ENCODE data around the gene LRRK2. TPM values are rescaled to one million over a fixed set of nuclear protein-coding genes. Genes with fewer than 3 reads are reported as not detected.

LRRK2 gene
- 10 to 100 TPM in 4 of 6 donors, 1 to 10 TPM in 2; 5.4 to 12.8 (median 10.7) TPM for polyA plus RNA-seq (ENCODE audit: low read depth in 6 of 6)

DNA sequence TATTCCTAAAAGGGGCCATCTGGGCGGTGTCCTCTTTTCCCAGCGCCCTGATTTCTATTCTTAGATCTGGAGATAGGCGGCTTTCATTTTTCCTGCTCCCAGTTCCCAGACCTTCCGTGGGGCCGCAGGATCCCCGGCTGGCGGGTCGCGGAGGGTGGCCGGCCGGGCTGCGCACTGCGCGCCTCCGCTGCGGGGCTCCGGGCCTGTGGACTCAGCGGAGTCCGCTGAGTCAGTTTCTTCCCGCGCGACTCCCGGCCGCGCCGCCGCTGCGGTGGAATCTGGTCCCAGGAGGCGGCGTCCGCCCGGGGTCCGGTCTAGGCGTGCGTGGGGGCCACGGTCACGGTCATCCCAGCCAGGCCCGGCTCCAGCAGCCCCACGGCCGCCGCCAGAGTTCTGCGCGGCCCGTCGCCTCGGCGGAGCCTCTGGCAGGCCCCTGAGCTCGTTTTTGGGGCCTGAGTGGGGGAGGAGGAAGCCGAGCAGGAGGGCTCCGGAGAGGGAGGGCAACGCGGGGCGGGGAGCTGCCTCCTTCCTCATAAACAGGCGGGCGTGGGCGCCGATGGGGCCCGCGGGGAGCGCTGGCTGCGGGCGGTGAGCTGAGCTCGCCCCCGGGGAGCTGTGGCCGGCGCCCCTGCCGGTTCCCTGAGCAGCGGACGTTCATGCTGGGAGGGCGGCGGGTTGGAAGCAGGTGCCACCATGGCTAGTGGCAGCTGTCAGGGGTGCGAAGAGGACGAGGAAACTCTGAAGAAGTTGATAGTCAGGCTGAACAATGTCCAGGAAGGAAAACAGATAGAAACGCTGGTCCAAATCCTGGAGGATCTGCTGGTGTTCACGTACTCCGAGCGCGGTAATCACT, at the start of gene LRRK2:
LRRK2 (plus strand) TSS at position 559 of the 853 bp plus-strand sequence; CDS start at position 694, 135 bp downstream.
- ATAC-seq (ENCODE audit: low read depth in 2 of 2): peak; percentile 81 to 82

DNA sequence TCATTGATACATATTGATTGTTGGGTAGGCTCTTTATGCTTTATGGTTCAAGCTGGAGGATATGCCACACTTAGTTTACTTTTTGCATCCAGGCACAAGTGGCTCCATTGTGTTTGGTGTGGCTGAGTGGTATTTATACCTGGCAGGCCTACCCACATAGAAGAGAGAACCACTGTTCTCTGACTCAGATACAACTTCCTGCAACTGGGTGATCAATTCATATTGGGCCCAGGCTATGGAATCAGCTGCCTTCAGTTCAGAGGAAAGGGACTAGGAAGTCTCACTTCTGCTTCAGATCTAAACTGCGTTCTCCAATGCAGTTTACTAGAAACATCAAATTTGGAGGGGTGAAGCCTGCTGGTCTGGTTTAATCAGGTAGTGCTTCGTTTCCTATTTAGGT, 49.8 kb upstream of the LRRK2 start:
- DNase-seq: no peak
- no peak for ATAC-seq (ENCODE audit: low read depth in 2 of 2)
- H3K4me3 Mint-ChIP-seq: no peak overlapping the region
- no peak overlapping the region for H3K27ac Mint-ChIP-seq
- H3K4me1 Mint-ChIP-seq: peaks cover 0 to 19% (median 6%) of the 10 kb centered on the region in 3 donors
- no peaks in the 10 kb centered on the region for H3K27me3 Mint-ChIP-seq
- H3K36me3 Mint-ChIP-seq: no peaks in the 10 kb centered on the region
- H3K9me3 Mint-ChIP-seq: peaks cover 0 to under 1% (median 0%) of the 10 kb centered on the region in 7 donors

More for the DNA sequence above, at the start of gene LRRK2:
- H3K27ac Mint-ChIP-seq: peak within 1 kb of the TSS; percentile 92 to 98 (median 96)
- peaks cover 0 to 4% (median 0%) of the 10 kb centered on the region in 7 donors for H3K9me3 Mint-ChIP-seq
- peaks cover 49 to 60% (median 57%) of the 10 kb centered on the region in 3 donors for H3K4me1 Mint-ChIP-seq
- H3K4me3 Mint-ChIP-seq: peak within 1 kb of the TSS; percentile 85 to 97 (median 94)
- DNase-seq: peak; percentile 94
- H3K36me3 Mint-ChIP-seq: peaks cover 5 to 7% of the 10 kb centered on the region in 2 donors
- H3K27me3 Mint-ChIP-seq: no peaks in the 10 kb centered on the region

DNA sequence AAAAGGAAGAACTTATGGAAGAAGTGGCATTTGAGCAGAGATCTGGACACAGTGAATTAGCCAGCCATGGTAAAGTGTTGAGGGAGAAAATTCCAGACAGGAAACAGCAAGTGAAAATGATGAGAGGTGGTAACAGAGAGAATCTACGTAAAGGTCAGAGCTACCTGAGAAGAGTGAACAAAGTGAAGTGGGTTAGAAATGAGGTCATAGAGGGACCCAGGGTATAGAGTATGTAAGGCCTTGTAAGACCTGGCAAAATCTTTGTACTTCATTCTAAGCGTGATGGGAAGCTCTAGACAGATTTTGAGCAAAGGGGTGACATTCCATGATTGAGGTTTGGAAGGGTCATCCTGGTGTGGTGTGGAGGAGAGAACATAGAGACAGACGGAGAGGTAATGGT, 49.3 kb upstream of the LRRK2 start:
- ATAC-seq (ENCODE audit: low read depth in 2 of 2): no peak
- H3K4me3 Mint-ChIP-seq: no peak overlapping the region
- peaks cover 0 to 19% (median 6%) of the 10 kb centered on the region in 3 donors for H3K4me1 Mint-ChIP-seq
- H3K27me3 Mint-ChIP-seq: no peaks in the 10 kb centered on the region
- peaks cover 0 to 4% (median 2%) of the 10 kb centered on the region in 7 donors for H3K9me3 Mint-ChIP-seq
- DNase-seq: no peak
- H3K27ac Mint-ChIP-seq: no peak overlapping the region
- no peaks in the 10 kb centered on the region for H3K36me3 Mint-ChIP-seq

DNA sequence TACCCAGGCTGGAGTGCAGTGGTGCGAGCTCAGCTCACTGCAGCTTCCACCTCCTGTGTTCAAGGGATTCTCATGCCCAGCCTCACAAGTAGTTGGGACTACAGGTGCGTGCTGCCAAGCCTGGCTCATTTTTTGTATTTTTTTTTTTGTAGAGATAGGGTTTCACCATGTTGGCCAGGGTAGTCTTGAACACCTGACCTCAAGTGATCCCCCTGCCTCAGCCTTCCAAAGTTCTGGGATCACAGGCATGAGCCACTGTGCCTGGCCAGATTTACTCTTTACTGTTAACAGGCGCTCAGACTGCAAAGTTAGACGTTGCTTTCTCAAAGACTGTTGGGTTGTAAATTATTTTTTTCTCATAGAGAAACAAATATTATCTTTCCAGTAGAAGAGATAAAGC, 46.1 kb upstream of the LRRK2 start:
- Mint-ChIP-seq H3K9me3 (peaks cover 0 to 4% (median 2%) of the 10 kb centered on the region in 7 donors), H3K4me3 (no peak overlapping the region), H3K36me3 (no peaks in the 10 kb centered on the region), H3K27me3 (no peaks in the 10 kb centered on the region), H3K27ac (no peak overlapping the region), H3K4me1 (peaks cover 0 to 12% (median 6%) of the 10 kb centered on the region in 3 donors)
- no peak for ATAC-seq (ENCODE audit: low read depth in 2 of 2)
- DNase-seq: no peak

DNA sequence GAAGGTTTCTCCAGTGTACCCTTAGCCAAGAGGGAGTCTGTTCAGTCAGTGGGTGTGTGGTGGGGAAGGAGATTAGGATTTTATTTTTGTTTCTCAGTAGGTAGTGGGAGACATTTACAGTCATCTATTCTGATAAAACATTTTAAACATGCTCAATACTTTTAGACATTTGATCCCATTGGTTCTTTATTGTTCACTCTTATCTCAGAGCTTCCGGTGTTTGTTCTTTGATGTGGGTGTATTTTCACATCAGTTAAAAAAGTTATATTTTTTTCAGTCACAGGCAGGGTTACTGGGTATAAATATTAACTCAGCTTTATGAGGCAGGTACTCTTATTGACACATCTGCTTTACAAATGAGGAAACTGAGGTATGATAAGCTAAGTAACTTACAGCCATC, 43.3 kb upstream of the LRRK2 start:
- DNase-seq: no peak
- no peaks in the 10 kb centered on the region for H3K36me3 Mint-ChIP-seq
- no peaks in the 10 kb centered on the region for H3K27me3 Mint-ChIP-seq
- H3K4me3 Mint-ChIP-seq: no peak overlapping the region
- H3K27ac Mint-ChIP-seq: peak overlapping the region in 1 of 6 donors; percentile 56
- ATAC-seq (ENCODE audit: low read depth in 2 of 2): no peak
- H3K4me1 Mint-ChIP-seq: no peaks in the 10 kb centered on the region
- peaks cover 0 to 4% (median 2%) of the 10 kb centered on the region in 7 donors for H3K9me3 Mint-ChIP-seq

DNA sequence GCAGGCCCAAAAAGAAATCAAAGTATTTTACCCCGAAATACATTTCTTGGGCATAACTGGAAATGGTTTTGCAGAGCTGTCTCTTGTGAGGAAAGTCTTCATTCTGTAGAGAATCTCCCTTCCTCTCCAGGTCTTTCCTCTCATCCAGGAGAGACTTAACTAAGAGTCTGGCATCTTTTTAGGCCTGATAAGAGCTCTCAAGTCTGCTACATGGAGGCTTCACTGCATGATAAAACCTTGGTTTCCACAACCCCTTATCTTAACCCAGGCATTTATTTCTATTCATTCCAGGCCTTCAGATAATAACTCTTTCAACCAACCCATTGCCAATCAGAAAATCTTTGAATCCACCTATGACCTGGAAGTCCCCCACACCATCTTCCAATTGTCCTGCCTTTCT, 41.1 kb upstream of the LRRK2 start:
- no peak for ATAC-seq (ENCODE audit: low read depth in 2 of 2)
- H3K27ac Mint-ChIP-seq: no peak overlapping the region

DNA sequence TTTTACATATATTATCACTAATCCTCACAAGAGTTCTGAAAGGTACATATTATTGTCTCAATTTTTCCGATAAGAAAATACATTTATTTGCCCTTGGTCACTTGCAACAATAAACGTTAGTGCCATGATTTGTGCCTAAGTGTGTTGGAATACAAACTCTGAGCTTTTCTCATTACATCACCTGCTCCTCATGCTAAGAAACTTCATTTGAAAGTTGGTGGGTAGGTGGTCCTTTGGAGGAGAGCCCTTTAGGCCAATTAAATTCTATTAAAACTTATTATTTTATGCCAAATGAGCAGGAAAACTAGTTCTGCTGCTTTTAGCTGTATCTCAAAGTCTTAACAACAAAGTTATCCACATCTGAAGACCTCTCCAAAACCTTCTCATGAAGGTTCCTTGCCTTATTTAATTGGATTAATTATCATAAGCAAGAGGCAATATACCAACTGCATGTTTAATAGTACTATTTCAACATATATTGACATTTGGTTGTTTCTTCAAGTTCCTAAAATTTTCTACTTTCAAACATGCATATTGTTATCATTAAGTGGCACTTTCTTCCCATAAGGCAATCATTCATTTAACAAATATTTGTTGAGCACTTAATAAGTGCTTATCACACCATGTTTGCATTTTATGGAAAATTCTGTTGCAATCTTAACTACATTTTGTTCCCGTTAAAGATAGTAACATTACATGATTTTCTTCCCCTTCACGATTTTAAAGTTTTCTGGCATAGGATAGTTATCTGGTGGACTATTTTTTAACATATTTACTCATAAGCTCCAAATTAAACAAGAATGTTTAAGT, 40.1 kb upstream of the LRRK2 start:
- ATAC-seq (ENCODE audit: low read depth in 2 of 2): no peak
- Mint-ChIP-seq H3K4me3 (no peak overlapping the region), H3K36me3 (peaks cover 0 to 4% of the 10 kb centered on the region in 2 donors), H3K9me3 (peaks cover 0 to 22% (median 10%) of the 10 kb centered on the region in 7 donors), H3K27ac (no peak overlapping the region), H3K4me1 (peaks cover 0 to 5% (median 3%) of the 10 kb centered on the region in 3 donors), H3K27me3 (no peaks in the 10 kb centered on the region)
- no peak for DNase-seq

More for the DNA sequence above, 41.1 kb upstream of the LRRK2 start:
- Mint-ChIP-seq H3K36me3 (peaks cover 0 to 4% of the 10 kb centered on the region in 2 donors), H3K9me3 (peaks cover 0 to 15% (median 8%) of the 10 kb centered on the region in 7 donors), H3K4me3 (no peak overlapping the region), H3K27me3 (no peaks in the 10 kb centered on the region), H3K4me1 (peaks cover 0 to 5% (median 3%) of the 10 kb centered on the region in 3 donors)
- no peak for DNase-seq

DNA sequence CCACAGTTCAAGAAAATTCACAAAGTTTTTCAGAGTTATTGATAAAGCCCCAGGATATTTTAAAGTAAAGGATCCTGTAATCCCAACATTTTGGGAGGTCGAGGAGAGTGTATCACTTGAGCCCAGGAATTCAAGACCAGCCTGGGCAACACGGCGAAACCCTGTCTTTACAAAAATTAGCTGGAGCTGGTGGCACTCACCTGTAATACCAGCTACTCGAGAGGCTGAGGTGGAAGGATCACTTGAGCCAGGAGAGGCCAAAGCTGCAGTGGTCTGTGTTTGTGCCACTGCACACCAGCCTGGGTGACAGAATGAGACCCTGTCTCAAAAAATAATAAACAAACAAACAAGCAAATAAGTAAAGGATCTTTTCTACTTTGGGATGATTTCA, 39.5 kb upstream of the LRRK2 start:
- ATAC-seq (ENCODE audit: low read depth in 2 of 2): no peak
- Mint-ChIP-seq H3K27ac (no peak overlapping the region), H3K4me1 (peaks cover 0 to 5% (median 3%) of the 10 kb centered on the region in 3 donors), H3K9me3 (peaks cover 0 to 24% (median 13%) of the 10 kb centered on the region in 7 donors), H3K4me3 (no peak overlapping the region), H3K27me3 (no peaks in the 10 kb centered on the region), H3K36me3 (peaks cover 0 to 4% of the 10 kb centered on the region in 2 donors)
- DNase-seq: no peak

DNA sequence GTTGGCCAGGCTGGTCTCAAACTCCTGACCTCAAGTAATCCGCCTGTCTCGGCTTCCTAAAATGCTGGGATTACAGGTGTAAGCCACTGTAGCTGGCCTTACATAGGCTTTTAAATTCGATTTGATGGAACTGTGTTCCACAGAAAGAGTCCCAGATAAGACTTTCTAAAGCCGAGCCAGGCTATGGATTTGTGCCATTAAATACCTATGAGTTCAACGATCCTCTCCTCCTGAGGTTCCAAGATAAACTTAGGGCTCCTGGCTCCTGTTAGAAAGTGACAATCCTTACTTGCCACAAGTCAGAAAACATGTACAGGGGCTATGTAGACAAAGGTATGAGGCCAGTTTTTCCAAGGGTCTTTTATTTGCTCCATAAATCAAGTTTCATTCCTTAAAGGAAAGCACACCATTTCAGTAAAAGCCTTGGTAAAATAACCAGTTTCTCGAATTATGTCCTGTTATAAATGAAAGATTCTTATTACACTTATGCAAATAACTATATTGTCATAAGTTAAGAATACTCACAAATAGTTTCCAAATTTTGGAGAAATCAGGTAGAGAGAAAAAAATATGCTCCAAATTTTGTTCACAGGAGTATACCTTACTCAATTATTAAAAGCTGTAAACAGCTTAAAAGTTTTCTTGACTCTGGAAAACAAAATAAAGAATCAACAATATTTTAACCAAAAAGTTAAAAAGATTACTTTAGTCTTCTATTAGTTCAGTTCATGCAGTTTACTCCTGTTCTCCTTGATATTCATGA, 36.1 kb upstream of the LRRK2 start:
- Mint-ChIP-seq H3K27ac (no peak overlapping the region), H3K27me3 (no peaks in the 10 kb centered on the region), H3K36me3 (peaks cover 0 to 4% of the 10 kb centered on the region in 2 donors), H3K9me3 (peaks cover 0 to 24% (median 12%) of the 10 kb centered on the region in 7 donors), H3K4me3 (no peak overlapping the region), H3K4me1 (peaks cover 9 to 21% (median 20%) of the 10 kb centered on the region in 3 donors)
- no peak for ATAC-seq (ENCODE audit: low read depth in 2 of 2)
- DNase-seq: no peak

DNA sequence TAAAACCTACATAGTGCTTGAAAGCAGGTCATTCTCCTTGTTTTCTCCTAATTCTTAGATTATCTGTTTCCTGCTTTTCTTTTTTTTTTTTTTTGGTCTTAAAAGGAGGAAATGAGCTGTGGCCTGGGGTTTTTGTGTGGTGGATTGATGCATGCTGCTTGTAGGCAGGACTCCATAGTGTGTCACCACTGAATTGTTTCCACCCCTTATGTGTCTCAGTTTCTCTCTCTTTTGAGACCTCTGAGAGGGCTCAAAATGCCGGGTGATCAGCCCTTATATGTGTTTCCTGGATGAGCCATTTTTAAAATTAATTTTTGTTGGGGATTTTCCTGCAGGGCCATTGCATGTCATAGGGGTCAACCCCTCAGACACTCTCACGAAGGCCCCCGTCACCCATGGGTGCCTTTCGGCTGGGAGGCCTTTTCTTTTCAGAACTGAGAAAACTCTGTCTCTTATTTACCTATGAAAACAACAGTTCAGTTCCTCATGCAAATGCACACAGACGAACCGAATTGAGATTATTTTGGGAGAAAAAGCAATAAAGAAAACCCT, 32.0 kb upstream of the LRRK2 start:
- Mint-ChIP-seq H3K36me3 (peaks cover 0 to 3% of the 10 kb centered on the region in 2 donors), H3K9me3 (peaks cover 0 to 22% (median 8%) of the 10 kb centered on the region in 7 donors), H3K4me3 (peak overlapping the region; percentile 19 to 90 (median 78)), H3K27me3 (no peaks in the 10 kb centered on the region), H3K4me1 (peaks cover 13 to 45% (median 33%) of the 10 kb centered on the region in 3 donors), H3K27ac (peak overlapping the region; percentile 82 to 97 (median 94))
- ATAC-seq (ENCODE audit: low read depth in 2 of 2) (peak; percentile 90 to 93), DNase-seq (peak; percentile 54)

DNA sequence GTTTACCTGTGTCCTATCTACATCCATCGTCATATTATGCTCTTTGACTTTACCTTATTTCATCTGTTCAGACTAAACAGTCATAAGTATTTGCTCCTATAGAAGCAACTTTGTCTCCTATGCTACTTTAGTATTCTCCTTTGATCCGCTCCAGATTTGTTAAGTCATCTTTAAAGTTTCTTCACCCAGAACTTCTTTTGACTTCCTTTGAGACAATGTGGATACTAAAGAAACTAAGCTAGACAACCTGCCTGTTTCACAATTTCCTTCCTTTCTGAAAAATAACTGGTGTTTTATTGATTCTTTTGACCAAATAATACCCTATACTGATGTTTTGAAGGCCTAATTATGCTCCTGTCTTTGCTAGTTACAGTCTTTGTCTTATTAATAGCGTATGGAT, 30.0 kb upstream of the LRRK2 start:
- Mint-ChIP-seq H3K9me3 (peaks cover 0 to 6% (median 3%) of the 10 kb centered on the region in 7 donors), H3K4me1 (peaks cover 13 to 49% (median 33%) of the 10 kb centered on the region in 3 donors), H3K36me3 (no peaks in the 10 kb centered on the region), H3K4me3 (peak overlapping the region in 1 of 8 donors; percentile 51), H3K27me3 (no peaks in the 10 kb centered on the region), H3K27ac (peak overlapping the region in 1 of 6 donors; percentile 97)
- DNase-seq: no peak
- no peak for ATAC-seq (ENCODE audit: low read depth in 2 of 2)

DNA sequence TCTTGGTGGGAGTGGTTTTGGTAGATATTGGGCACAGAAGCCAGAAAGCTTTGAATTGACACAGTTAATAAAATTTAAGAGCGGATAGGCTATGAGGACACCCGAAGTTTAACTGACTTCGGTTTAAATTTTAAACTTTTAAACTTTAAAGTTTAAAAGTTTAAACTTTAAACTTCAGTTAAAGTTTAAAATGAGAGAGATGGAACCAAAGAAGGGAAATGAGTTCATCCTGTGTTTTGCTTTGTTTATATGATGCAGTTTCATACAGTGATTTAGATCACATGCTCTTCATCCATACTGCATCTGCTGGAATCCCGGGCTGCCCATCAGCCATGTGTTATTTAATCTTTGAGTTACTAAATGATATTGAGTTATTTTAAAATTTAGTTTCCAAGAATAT, 27.2 kb upstream of the LRRK2 start:
- Mint-ChIP-seq H3K4me3 (no peak overlapping the region), H3K36me3 (no peaks in the 10 kb centered on the region), H3K27ac (no peak overlapping the region), H3K9me3 (no peaks in the 10 kb centered on the region), H3K27me3 (no peaks in the 10 kb centered on the region), H3K4me1 (peaks cover 16 to 57% (median 44%) of the 10 kb centered on the region in 3 donors)
- ATAC-seq (ENCODE audit: low read depth in 2 of 2) (no peak), DNase-seq (no peak)

All from naive B cell (primary cell).